Activated CD8-positive, alpha-beta memory T cell treated with anti-CD3 and anti-CD28 coated beads for 1 hour (primary cell): ENCODE results near the gene DMBX1.

Experiments used
- DNase-seq, 2 donors: peaks; one replicate each; pipeline ENCODE4 v3.0.0-alpha.2; 2020; ENCODE audit warnings: low read depth in 1 of 2; ENCODE audit errors: extremely low read depth in 1 of 2

Gene DMBX1

DNA sequence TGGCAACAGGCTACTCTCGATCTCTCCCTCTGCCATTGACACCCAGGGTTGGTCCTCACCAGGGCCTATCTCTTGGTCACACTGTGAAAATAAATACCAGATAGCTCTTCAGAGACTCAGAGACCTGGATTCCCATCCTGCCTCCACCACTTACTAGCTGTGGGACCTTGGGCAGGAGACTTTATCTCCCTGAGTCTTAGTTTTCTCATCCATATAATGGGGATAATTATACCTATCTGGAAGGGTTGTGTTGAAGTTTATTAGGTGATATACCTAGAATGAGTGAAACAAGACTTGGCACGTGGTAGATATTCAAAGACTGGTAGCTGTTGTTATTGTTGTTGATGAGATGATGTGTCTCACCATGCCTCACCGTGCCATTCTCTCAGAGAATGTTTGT lies 7.4 kb downstream of the DMBX1 start:
- no peak for DNase-seq

DNA sequence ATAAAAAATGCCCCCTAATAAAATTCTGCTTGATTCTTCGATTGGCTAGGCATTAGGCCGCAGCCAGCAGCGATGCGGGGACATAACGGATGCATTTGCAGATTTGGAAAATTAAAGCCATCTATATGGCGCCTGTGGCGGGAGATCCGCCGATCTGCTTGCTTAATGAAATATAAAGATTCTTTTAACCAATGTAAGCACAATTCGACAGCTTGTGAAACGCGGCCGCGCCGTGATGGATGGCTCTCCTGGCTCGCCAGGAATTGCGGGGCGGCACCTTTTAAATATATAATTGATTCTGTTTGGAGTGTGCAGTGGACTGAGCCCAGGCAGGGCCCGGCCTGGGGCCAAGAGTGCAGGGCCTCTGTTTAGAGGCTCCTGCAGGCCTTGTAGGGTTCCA lies 8.0 kb downstream of the DMBX1 start:
- DNase-seq = no peak

DNA sequence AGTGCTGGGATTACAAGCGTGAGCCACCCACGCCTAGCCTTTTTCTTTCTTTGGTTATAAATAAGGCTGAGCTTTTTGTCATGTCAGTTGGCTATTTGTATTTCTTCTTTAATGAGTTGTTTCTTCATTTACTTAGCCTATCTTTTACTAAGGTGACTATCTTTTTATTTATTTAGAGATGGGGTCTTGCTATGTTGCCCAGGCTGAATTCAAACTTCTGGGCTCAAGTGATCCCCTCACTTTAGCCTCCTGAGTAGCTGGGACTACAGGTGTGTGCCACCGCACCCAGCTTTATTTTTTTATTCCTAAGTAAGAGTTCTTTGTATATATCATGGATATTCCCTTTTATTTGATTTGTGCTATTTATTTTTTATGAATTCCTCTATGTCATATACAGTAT lies 11.9 kb downstream of the DMBX1 start:
- no peak for DNase-seq

DNA sequence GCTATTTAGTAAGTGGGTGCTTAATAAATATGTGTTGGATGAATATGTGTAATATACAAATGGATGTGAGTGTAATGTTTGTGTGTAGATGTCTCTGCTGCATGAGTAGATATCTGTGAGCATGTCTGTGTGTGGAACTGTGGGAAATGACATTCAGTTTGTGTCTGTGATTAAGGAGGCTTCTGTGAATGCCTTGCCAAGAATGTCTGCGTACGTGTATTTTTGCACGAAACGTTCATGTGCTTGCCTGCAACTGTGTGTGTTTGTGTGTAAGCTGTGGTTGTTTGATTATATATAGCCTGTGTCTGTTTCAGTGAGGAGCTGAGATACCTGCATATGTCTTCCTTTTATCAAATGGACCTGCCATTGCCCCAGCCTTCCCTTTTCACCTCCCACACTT lies 13.8 kb downstream of the DMBX1 start:
- DNase-seq = no peak

DNA sequence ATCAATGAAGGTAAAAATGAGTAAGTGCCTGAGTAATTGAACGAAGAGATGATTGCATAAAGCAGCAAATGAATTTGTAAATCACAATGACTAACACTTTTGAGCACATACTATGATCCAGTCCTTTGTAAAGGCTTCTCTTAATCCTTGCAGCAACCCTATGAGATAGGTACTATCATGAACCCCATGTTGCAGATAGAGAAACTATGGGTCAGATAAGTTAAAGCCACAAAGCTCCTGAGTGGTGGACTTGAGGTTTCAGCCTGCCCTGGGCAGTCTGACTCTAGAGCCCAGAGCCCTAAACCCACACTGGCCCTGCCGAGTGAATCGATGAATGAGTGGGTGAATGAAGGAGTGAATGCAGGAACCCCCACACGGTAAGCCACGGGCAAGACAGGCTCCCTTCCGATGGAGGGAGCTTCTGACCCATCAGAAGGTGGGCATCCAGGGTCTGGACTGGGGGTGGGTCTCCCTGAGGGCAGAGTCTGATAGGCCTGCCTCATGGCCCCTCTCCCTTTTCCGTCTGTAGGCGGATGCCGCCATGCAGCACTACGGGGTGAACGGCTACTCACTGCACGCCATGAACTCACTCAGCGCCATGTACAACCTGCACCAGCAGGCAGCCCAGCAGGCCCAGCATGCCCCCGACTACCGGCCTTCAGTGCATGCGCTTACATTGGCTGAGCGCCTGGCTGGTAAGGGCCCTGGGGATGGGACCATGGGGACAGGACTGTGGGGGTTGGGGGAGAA lies 17.0 kb downstream of the DMBX1 start:
- no peak for DNase-seq

DNA sequence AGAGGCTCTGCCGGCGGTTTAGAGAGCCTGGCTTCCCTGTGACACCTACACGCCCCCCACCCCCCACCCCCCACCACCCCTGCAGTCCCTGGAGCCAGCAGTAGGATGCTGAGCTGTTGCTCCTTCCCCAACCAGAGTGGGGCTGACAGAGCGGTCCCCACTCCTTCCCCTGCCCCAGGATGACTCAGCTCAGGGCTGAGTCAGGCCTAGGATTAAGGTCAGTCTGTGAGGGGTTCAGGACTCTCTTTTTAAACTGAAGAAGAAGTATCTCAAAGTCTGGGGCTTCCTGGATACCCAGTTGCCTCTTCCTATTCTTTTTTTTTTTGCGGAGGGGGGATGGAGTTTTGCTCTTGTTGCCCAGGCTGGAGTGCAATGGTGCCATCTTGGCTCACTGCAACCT lies 19.1 kb downstream of the DMBX1 start:
- no peak for DNase-seq

DNA sequence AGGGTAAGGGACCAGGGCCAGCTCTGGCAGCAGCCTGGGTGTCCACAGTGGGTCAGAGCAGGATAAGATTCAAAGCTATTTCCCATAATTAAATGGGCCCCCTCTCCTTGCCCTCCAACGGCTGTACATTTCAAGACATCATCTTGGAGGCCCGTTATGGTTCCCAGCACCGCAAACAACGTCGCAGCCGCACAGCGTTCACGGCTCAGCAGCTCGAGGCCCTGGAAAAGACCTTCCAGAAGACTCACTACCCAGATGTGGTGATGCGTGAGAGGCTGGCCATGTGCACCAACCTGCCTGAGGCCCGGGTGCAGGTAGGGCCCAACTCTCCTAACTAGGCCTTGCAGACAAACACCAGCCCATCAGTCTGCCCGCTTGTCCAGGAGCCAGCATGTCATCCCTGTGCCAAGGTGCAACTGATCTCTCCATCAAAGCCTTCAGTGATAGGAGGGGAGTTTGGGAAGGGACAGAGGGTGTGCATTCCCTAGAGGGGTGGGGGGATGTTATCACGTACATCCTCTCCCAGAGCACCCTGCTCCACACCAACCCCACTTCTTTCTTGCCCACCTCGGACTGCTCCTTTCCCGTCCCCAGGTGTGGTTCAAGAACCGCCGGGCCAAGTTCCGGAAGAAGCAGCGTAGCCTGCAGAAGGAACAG lies 20.8 kb downstream of the DMBX1 start:
- no peak for DNase-seq

DNA sequence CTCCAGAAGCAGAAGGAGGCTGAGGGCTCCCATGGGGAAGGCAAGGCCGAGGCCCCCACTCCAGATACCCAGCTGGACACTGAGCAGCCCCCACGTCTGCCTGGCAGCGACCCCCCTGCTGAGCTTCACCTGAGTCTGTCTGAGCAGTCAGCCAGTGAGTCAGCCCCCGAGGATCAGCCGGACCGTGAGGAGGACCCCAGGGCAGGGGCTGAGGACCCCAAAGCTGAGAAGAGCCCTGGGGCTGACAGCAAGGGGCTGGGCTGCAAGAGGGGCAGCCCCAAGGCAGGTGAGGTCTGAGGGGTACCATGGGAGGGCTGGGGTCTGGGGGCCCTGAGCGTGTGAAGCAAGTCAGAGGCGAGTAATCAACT lies 21.3 kb downstream of the DMBX1 start:
- no peak for DNase-seq

DNA sequence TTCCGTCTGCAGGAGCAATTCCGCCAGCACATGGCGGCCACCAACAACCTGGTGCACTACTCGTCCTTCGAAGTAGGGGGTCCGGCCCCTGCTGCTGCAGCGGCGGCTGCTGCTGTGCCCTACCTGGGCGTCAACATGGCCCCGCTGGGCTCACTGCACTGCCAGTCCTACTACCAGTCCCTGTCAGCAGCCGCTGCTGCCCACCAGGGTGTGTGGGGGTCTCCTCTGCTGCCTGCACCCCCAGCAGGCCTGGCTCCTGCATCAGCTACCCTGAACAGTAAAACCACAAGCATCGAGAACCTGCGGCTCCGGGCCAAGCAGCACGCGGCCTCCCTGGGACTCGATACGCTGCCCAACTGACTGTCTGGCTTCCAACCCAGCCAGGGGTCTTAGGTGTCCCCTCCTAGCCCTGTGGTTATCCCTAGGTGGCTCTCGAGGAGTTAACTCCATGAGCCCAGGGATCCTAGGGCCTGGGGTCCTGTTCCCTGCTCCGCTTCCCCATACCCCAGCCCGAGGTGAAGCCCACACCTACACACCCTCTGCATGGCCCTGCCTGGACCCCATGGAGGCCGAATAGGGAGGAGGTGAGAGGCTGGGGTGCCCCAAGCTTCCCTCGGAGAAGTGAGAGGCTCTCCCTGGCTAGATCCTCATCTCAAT lies 22.6 kb downstream of the DMBX1 start:
- no peak for DNase-seq

DNA sequence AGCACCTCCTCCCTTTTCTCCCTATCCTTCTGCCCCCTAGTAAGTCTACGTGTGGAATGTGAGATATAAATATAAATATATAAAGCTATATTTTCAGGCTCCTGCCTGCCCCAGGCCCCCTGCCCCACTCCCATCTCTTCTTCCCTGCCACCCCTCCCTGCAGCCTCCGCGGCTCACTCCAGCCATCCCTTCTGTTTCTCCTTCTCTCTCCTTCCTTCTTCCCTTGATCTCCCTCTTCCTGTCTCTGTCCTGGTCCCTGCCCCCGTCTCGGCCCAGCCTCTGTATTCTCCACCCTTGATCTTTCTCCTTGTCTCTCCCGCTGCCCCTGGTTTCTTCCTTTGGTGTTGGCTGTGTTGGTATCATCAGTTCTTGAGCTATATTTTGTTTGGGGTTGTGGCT lies 23.2 kb downstream of the DMBX1 start:
- DNase-seq = no peak

DNA sequence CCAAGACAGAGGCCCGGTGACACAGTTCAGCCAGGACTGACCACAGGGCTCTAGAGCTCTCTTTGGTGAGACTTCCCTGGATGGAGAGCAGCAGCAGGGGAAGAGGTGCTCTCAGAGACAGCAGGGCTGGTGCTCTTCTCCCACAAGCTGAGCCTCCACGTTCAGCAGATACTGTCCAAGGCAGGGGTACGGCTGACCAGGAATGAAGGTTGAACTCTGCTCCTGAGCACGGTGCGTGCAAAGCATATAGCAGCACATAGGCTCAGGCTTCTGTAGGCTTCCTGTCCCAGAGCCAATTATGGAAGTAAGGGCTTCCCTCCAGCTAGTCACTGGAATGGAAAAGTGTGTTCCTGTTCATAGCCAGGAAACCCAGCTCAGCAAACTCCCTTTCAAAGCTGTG lies 23.9 kb downstream of the DMBX1 start:
- no peak for DNase-seq

DNA sequence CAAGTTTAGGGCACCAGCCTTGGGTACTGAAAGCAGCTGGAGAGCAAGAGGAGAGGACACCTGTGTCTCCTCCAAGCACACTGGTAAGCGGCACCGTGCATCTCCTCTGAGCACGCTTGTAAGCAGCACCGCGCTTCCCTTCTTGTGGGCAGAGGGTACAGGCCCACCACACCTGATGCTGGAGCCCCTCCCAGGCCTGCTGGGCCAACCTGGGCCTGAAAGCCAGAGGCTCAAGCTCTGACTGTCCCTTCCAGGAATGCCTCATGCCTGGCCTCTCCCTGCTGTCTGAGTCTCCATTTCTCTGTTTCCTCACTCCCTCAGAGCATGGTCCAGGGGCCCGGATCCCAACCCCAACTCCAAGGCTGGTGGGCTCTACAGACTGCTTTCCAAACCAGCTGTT lies 25.9 kb downstream of the DMBX1 start:
- no peak for DNase-seq

DNA sequence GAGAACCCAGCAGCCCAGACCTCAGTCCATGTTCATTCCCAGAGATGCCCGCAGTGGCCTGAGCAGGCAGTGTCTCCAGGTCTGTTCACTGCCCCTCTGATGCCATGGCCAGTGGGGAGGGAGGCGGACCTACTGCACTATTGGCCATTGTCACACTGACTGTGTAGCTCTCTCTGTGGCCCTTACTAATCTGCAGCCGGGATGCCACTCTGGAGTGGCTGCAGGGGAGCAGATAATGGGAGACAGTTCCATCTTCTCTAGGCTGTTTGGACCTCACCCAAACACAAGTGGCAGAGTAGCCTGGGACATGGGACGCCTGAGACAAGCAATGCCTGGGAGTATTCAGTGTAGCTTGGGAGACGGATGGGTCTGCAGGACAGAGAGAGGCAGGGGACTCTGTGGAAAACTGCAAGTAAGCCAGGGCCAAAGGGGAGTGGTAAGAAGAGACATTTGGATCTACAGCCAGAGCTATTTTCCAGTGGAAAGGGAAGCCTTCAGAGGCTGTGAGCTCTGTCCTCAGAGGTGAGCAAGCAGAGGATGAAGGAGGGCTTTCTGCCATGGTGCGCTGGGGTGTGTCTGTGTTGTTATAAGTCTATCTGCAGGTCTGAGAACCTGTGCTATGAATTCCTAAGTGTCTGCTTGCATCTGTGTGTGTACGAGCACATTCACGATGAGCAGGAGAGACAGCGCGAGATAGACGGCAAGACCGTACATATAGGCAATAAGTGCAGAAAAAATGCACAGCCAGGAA lies 26.7 kb downstream of the DMBX1 start:
- DNase-seq = no peak

DNA sequence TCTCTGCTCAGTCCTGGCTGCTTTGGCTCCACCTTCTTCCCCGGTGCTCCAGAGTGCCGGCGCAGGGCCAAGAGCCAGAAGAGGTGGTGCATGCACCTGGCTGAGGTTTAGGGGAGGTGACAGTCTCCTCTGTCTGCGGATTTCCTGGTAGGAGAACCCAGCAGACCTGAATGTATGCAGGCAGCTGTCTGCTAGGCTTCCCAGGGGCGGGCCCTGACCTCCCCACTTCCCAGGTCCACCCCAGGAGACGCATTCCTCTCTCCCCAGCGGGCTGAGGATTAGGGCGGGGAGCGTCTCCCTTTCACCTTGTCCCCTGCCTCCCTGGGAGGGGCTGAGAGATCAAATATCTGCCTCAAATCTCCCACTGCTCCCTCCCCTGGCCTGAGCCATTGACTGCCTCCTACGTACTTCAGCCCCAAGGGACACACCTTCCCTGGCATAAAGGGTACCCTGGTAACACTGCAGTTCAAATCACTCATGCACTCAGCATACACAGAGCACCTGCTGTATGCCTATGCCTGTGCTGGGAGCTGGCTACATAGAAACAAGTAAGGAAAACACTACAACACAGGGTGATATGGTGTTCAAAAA lies 27.5 kb downstream of the DMBX1 start:
- DNase-seq = no peak

DNA sequence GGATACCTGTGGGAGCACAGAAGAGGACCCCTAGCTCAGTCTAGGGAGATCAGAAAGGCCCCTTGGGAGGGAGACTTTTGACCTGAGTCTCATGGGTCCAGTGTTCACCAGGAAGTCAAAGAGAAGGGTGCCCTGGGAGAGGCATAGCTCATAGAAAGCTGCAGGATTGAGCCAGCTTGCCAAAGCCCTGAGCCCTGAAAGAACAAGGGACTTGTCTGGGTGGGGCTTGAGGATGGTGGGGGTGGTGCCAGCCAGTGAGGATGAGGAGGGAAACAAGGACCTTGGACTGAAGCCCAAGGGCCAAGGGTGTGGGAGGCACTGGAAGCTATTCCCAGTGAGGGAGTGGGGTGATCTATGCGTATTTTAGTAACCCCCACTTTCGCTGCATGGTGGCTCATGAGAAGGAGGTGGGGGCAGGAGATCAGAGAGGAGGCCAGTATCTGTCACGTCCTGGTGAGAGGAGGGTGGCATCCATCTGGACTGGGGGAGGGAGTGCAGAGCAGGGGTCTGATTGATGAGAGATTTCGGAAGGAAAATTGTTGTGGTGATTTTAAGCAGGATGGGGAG lies 28.4 kb downstream of the DMBX1 start:
- no peak for DNase-seq

DNA sequence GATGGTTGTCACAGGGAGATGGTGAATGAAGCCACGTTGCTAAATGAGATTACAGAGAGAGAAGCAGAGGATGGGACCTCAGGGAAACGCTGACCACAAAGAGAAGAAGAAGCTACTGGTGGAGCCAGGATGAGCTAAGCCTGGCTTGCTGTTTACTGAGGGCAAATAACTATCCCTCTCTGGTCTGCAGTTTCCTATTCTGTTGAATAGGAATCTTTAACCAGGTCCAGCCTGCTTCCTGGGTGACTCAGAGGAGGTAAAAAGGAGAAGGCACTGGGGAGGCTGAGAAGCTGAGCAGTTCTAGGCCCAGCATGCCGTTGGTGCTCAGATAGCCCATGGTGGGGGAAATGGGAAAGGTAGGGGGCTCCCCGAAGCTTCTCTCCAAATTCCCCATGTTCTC lies 29.6 kb downstream of the DMBX1 start:
- no peak for DNase-seq

DNA sequence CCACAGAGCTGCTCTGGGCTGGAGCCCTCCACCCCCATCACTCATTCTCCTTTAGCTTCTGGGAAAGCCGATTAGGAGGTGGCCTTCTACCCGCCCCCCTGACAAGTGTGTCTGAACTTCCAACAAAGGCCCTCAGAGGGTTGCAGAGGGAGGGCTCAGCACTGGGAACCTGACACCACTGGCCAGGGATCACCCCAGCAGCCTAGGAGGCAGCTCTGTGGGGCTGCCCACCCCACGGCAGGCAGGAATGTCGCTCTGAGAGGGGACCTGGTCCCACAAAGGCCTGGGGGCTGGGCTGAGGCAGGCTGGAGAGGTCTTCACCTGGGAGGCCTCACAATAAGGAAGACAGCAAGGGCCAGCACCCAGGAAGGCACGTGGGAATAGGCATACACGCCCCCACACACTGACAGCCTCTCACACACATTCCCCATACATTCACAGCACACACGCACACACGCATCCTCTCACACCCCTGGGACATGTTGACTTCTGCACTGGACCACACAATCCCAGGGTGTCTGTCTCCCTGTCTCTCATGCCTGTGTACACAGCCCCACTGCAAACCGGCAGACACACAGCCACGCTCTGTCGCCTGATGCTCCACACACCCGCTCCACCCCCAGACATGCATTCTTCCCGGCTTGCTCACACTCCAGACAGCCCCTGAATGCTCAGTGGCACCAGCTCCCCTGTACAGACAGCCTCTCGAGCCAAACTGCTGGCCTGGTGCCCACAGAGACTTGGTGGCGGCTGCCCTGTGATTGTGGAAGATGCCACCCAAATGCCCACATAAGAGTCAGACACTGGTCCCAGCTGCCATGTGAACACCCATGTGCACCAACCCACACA lies 30.7 kb downstream of the DMBX1 start:
- no peak for DNase-seq

DNA sequence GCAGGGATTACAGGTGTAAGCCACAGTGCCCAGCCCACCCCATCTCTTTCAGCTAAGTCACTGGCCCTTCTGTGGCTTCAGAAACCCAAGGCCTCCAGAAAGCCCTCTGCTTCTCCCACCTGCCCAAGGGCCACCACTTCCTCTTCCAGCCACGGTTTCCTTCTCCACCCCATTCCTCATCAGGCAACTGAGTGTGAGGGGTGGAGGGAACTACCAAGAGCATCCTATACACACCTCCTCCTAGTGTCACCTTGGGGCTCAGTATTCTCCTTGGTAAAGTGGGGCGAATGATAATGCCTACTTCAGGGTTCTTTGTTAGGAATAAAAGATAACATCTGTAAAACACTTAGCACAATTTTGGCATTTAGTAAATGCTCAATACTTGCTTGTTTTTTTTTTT lies 31.8 kb downstream of the DMBX1 start:
- DNase-seq = no peak

DNA sequence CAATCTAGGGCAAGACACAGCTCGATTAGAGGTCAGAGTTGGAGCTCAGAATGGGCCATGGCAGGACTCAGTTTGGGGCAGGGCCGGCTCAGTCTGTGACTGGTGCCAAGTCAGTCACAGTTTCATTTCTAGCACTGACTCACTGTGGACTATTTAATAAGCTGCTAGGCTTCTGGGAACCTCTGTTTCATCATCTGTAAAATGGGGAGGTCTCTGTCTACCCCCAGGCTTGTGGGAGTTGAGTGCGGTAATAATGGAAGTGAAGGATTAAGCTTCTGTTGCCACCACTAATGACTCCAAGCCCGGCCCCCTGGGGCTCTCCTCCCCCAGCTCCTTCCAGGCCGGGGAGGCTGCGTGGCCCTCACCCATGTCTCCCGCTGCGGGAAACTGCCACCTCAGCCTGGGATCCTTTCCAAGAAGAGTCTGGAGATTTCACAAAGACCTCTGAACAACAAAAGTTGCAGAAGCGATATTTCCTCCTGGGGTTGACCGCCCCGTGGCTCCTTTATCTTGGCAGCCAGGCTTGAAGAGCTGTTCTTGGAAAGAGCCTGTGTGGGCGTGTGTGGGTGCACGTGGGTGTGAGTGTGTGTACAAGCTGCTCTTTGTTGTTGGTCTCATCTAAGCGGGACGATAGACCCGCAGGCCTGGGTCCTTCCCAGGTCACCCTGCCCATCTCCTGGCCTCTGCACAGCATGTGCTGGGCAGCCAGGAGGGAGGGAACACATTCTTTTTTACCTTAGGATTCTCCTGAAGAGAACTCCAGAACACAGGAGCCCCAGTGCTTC lies 32.7 kb downstream of the DMBX1 start:
- no peak for DNase-seq
